SU-DHL-6 (cell line): Measurements from ENCODE around the gene DEF6.

ENCODE experiments used
- H2AFZ ChIP-seq: fragments of 200-600 bp; sonication (generic); 2 replicates; pipeline ENCODE4 v1.6.1; 2014; ENCODE audit warnings: low read depth, mild to moderate bottlenecking, moderate library complexity, mixed read lengths, antibody characterized with exemption, low read length; ENCODE audit not compliant: severe bottlenecking
- H3F3A ChIP-seq: fragments of 200-600 bp; shearing (Covaris generic); 2 replicates; pipeline ENCODE4 v1.6.0; 2016; ENCODE audit warnings: antibody characterized with exemption, mild to moderate bottlenecking; ENCODE audit not compliant: insufficient read depth
- H3K27ac ChIP-seq: fragments of 200-600 bp; sonication (generic); 2 replicates; pipeline ENCODE4 v1.5.1; 2016; ENCODE audit warnings: low read depth, mild to moderate bottlenecking, low read length, moderate library complexity, mixed read lengths
- H3K27me3 ChIP-seq: fragments of 200-600 bp; sonication (generic), shearing (Covaris generic); 2 replicates; pipeline ENCODE4 v1.6.0; 2014; ENCODE audit warnings: mild to moderate bottlenecking, low read length
- H3K36me3 ChIP-seq: fragments of 200-600 bp; sonication (generic); 2 replicates; pipeline ENCODE4 v1.6.1; 2014; ENCODE audit warnings: mild to moderate bottlenecking, low read length, mixed read lengths
- H3K4me2 ChIP-seq: fragments of 300-600, 200-600 bp; shearing (Covaris generic), sonication (generic); 2 replicates; pipeline ENCODE4 v1.6.0; 2014; ENCODE audit warnings: low read length, low read depth, mild to moderate bottlenecking; ENCODE audit not compliant: poor library complexity, severe bottlenecking
- H3K4me3 ChIP-seq: fragments of 200-600 bp; sonication (generic); 2 replicates; pipeline ENCODE4 v1.5.1; 2014; ENCODE audit warnings: antibody characterized with exemption, low read length, mild to moderate bottlenecking, mixed read lengths; ENCODE audit not compliant: insufficient read depth, poor library complexity, severe bottlenecking
- H3K79me2 ChIP-seq: fragments of 200-600 bp; sonication (generic); 2 replicates; pipeline ENCODE4 v1.6.1; 2014; ENCODE audit warnings: mild to moderate bottlenecking, low read length, moderate library complexity; ENCODE audit not compliant: insufficient read depth
- H3K9ac ChIP-seq: fragments of 200-600 bp; sonication (generic); 2 replicates; pipeline ENCODE4 v1.7.0; 2014; ENCODE audit warnings: mild to moderate bottlenecking, low read length
- H3K9me2 ChIP-seq: fragments of 200-600 bp; sonication (generic); replicated peaks from 2 replicates; pipeline ENCODE4 v1.6.1; 2014; ENCODE audit warnings: low read length; ENCODE audit not compliant: insufficient read depth
- H3K9me3 ChIP-seq: fragments of 200-600 bp; sonication (generic); 2 replicates; pipeline ENCODE4 v1.6.1; 2014; ENCODE audit warnings: low read length, mixed read lengths; ENCODE audit not compliant: insufficient read depth
- H4K20me1 ChIP-seq: fragments of 200-600 bp; sonication (generic); 2 replicates; pipeline ENCODE4 v1.6.1; 2014; ENCODE audit warnings: low read depth, mild to moderate bottlenecking, antibody characterized with exemption, low read length, moderate library complexity, mixed read lengths
- EZH2phosphoT487 ChIP-seq: fragments of 200-600 bp; sonication (generic), shearing (Covaris generic); conservative IDR thresholded peaks from 2 replicates; pipeline ENCODE4 v1.6.1; 2018; ENCODE audit warnings: mild to moderate bottlenecking, antibody characterized with exemption, low read length, moderate library complexity, mixed read lengths
- TF ChIP-seq, protein P1 (sequence below): fragments of 200-600 bp; sonication (generic); IDR thresholded peaks from one replicate; pipeline ENCODE4 v1.5.1; 2017; ENCODE audit warnings: antibody characterized with exemption, mild to moderate bottlenecking, low read length, moderate library complexity; ENCODE audit not compliant: insufficient read depth, poor library complexity, severe bottlenecking

The DEF6 gene

DNA sequence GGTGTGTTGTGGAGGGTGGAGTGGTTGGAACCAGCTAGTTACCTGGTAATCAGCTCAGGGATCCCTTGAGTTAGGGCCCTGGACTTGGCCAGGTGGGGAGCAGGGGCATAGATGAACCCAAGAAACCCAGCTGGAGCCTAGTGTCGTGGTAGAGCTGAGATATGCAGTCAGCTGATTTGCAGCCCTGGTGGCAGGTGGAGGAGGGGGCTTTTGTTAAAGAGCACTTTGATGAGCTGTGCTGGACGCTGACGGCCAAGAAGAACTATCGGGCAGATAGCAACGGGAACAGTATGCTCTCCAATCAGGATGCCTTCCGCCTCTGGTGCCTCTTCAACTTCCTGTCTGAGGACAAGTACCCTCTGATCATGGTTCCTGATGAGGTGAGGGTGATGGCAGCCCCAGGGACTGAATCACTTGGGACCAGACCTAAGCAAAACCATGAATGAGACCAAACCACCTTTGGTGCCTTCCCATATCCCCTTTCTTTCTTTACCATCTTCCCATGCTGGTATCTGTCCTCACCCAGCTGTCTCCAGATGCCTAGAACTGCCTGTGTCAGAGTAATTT is 12.7 kb downstream of the DEF6 start:
- Histone ChIP-seq H2AFZ (no peak overlapping the region), H3K36me3 (no peaks in the 10 kb centered on the region), H3K4me2 (no peak overlapping the region), H3K9me3 (no peaks in the 10 kb centered on the region), H3K9ac (no peak overlapping the region), H3K4me3 (no peak overlapping the region), H3F3A (peaks cover 18% of the 10 kb centered on the region), H4K20me1 (no peaks in the 10 kb centered on the region), H3K27ac (no peak overlapping the region), H3K9me2 (no peaks in the 10 kb centered on the region), H3K27me3 (no peaks in the 10 kb centered on the region), H3K79me2 (no peaks in the 10 kb centered on the region)
- no peak for TF ChIP-seq EZH2phosphoT487
- TF ChIP-seq, protein P1, sequence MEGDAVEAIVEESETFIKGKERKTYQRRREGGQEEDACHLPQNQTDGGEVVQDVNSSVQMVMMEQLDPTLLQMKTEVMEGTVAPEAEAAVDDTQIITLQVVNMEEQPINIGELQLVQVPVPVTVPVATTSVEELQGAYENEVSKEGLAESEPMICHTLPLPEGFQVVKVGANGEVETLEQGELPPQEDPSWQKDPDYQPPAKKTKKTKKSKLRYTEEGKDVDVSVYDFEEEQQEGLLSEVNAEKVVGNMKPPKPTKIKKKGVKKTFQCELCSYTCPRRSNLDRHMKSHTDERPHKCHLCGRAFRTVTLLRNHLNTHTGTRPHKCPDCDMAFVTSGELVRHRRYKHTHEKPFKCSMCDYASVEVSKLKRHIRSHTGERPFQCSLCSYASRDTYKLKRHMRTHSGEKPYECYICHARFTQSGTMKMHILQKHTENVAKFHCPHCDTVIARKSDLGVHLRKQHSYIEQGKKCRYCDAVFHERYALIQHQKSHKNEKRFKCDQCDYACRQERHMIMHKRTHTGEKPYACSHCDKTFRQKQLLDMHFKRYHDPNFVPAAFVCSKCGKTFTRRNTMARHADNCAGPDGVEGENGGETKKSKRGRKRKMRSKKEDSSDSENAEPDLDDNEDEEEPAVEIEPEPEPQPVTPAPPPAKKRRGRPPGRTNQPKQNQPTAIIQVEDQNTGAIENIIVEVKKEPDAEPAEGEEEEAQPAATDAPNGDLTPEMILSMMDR: no peak

DNA sequence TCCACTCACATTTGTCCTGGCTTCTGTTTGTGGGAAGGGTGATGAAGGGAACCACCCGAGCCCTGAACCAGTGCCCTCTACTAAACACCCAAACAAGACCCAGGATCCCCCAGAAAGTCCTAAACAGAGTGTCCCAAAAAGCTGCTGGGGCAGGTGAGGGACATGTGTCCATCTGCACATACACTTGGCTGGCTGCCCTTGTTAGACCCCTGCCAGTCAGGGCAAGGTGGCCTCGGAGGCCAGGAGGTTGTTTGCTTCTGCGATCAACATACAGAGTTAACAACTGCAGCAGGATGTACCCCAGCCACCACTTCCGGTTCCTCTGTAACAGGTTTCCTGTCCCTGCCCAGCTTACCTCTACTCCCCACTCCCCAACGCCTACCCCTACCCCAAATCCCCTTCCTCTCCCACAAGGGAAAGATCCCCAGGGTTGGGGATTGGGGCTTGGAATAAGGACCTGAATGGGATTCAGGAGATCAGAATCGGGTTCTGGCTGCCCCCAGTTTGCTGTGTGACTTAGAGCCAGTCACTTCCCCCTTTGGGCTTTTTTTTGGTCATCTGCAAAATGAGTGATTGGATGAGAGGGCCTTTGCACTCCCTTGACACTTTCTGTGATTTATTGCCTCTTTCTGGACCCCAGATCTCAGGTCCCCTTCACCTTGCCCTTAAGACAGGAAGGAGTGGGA is 13.9 kb downstream of the DEF6 start:
- Histone ChIP-seq H3K4me2 (peak overlapping the region; percentile 34), H3F3A (peaks cover 20% of the 10 kb centered on the region), H3K9me2 (no peaks in the 10 kb centered on the region), H2AFZ (peak overlapping the region; percentile 31), H4K20me1 (no peaks in the 10 kb centered on the region), H3K36me3 (no peaks in the 10 kb centered on the region), H3K79me2 (no peaks in the 10 kb centered on the region), H3K4me3 (no peak overlapping the region), H3K27me3 (no peaks in the 10 kb centered on the region), H3K9ac (peak overlapping the region; percentile 37), H3K27ac (peak overlapping the region; percentile 55), H3K9me3 (no peaks in the 10 kb centered on the region)
- no peak for TF ChIP-seq EZH2phosphoT487

DNA sequence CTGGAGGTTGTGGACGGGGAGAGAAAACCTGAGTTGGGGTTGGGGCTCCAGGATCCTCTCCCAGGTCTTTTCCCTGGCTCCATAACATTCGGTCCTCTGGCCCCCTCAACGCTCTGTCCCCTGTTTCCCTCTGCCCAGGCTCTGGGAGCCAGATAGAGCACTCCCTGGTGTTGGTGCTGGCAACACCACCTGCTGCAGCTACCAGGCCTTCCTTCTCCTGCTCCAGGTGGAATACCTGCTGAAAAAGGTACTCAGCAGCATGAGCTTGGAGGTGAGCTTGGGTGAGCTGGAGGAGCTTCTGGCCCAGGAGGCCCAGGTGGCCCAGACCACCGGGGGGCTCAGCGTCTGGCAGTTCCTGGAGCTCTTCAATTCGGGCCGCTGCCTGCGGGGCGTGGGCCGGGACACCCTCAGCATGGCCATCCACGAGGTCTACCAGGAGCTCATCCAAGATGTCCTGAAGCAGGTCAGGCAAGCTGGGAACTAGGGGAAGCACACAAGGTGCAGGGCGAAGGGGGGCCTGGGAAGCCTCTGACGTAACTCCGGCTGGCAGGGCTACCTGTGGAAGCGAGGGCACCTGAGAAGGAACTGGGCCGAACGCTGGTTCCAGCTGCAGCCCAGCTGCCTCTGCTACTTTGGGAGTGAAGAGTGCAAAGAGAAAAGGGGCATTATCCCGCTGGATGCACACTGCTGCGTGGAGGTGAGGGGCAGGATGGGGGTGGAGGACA is 14.6 kb downstream of the DEF6 start:
- Histone ChIP-seq H3K9me3 (no peaks in the 10 kb centered on the region), H3K27ac (peak overlapping the region; percentile 55), H3K79me2 (no peaks in the 10 kb centered on the region), H3K36me3 (no peaks in the 10 kb centered on the region; the same call in 1 of the 2 replicates), H2AFZ (no peak overlapping the region), H3K9ac (peak overlapping the region; percentile 37; the same call in 1 of the 2 replicates), H3K4me3 (no peak overlapping the region), H3K27me3 (no peaks in the 10 kb centered on the region), H3K9me2 (no peaks in the 10 kb centered on the region), H4K20me1 (no peaks in the 10 kb centered on the region), H3F3A (peaks cover 20% of the 10 kb centered on the region), H3K4me2 (no peak overlapping the region)
- TF ChIP-seq EZH2phosphoT487: no peak
- TF ChIP-seq, protein P1: no peak

DNA sequence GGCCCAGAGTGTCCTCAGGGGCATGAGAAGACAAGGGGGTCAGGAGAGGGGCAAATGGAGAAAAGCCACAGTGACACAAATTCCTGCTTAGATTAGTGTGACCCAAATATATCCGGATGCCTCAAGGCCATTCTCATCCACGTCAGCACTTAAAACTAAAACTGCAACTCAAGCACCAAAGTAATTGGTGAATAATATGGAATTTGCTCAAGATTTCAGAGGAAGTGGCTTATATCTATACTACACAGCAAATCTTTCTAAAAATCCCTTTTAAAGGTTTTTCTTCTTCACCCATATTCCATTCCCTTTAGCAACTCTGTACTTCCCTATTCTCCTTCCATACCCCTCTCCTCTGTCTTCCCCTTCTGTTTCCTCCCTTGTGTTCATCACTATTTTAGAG is 15.2 kb downstream of the DEF6 start:
- Histone ChIP-seq H3K9me3 (no peaks in the 10 kb centered on the region), H3K27me3 (no peaks in the 10 kb centered on the region), H3K36me3 (no peaks in the 10 kb centered on the region; the same call in 1 of the 2 replicates), H3K9ac (no peak overlapping the region), H3K4me2 (no peak overlapping the region), H2AFZ (no peak overlapping the region), H3K9me2 (no peaks in the 10 kb centered on the region), H4K20me1 (no peaks in the 10 kb centered on the region), H3K4me3 (no peak overlapping the region), H3K79me2 (no peaks in the 10 kb centered on the region), H3F3A (peaks cover 19% of the 10 kb centered on the region), H3K27ac (peak overlapping the region; percentile 16; the same call in 1 of the 2 replicates)
- TF ChIP-seq, protein P1: no peak
- TF ChIP-seq EZH2phosphoT487: no peak
